HG03103 (cell line): ENCODE data around the gene IFT52.
"Not testable (repeated sequence)": the region's sequence is repeated elsewhere in the genome, so short reads cannot be mapped to it uniquely, and the experiment has no call there.

Experiments used
- ATAC-seq: cut with Tn5 transposase; IDR thresholded peaks from one replicate; pipeline ENCODE4 v1.9.1; 2021; ENCODE audit warnings: low read depth; ENCODE audit not compliant: unreplicated experiment

IFT52 gene

GRCh38 chr20:43642548-43642947 is 51.8 kb downstream of the IFT52 start:
- no peak for ATAC-seq

- no peak for ATAC-seq
Observed at GRCh38 chr20:43650997-43651525, 60.3 kb downstream of the IFT52 start.

GRCh38 chr20:43651650-43652184 is 61.0 kb downstream of the IFT52 start:
- not testable (repeated sequence) for ATAC-seq

GRCh38 chr20:43653966-43654365 is 63.2 kb downstream of the IFT52 start:
- ATAC-seq: no peak

GRCh38 chr20:43655176-43655575 is 64.4 kb downstream of the IFT52 start:
- ATAC-seq: not testable (repeated sequence)

- no peak for ATAC-seq
Observed at GRCh38 chr20:43655937-43656336, 65.2 kb downstream of the IFT52 start.

- ATAC-seq: no peak
Observed at GRCh38 chr20:43658069-43658722, 67.5 kb downstream of the IFT52 start.

GRCh38 chr20:43658723-43659419 is 68.1 kb downstream of the IFT52 start:
- no peak for ATAC-seq

- ATAC-seq: no peak
Observed at GRCh38 chr20:43662943-43663655, 72.4 kb downstream of the IFT52 start.

GRCh38 chr20:43665466-43666176 is 74.9 kb downstream of the IFT52 start:
- no peak for ATAC-seq

- ATAC-seq: peak; percentile 62
Observed at GRCh38 chr20:43666376-43667328, 75.9 kb downstream of the IFT52 start, which contains the start of gene MYBL2. Gene MYBL2, plus strand, starts transcription at chr20:43667114. Its CDS starts 170 bp downstream, at chr20:43667284.

- ATAC-seq: no peak
Observed at GRCh38 chr20:43667341-43668132, 76.8 kb downstream of the IFT52 start.

- ATAC-seq: no peak
Observed at GRCh38 chr20:43669332-43669731, 78.6 kb downstream of the IFT52 start.

GRCh38 chr20:43670423-43670822 is 79.7 kb downstream of the IFT52 start:
- no peak for ATAC-seq

GRCh38 chr20:43676368-43676767 is 85.6 kb downstream of the IFT52 start:
- no peak for ATAC-seq

- ATAC-seq: no peak
Observed at GRCh38 chr20:43680981-43681380, 90.2 kb downstream of the IFT52 start.

- peak; percentile 15 for ATAC-seq
Observed at GRCh38 chr20:43681468-43681942, 90.8 kb downstream of the IFT52 start.

- ATAC-seq: peak; percentile 82
Observed at GRCh38 chr20:43681991-43682410, 91.3 kb downstream of the IFT52 start.
